Measurements from ENCODE around the gene PLEKHJ1.

PLEKHJ1 gene

GRCh38 chr19:2234996-2235380, 1.1 kb downstream of the PLEKHJ1 start:
- DNase-seq (ENCODE audit: low read depth): no peak

DNA sequence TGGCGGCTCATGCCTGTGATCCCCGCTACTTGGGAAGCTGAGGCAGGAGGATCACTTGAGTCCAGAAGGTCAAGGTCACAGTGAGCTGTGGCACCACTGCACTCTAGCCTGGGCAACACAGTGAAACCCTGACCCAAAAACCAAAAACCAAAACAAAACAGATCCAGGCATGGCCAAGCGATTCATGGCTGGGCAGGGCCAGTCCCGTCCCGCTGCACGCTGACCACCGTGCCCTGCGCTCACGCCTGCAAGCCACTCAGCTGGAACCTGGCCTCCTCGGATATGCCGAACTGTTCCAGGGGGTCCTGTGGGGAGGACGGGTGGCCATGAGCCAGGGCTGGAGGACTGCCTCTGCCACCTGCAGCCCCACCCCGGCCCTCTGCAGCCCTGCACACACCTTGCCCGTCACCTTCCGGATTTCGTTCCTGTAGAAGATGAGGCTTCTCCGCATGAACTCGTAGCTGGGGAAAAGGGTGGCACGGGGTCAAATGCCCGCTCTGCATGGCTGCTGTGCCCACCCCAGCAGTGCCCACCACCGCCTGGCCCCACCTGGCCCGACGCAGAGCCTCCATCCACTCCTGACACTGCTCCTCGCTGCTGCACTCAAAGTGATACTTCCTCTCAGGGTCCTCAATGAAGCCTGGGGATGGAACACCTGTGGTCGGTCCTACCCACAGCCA, 2.4 kb downstream of the PLEKHJ1 start:
- DNase-seq (ENCODE audit: low read depth): no peak

GRCh38 chr19:2232286-2233151, 3.6 kb downstream of the PLEKHJ1 start:
- no peak for DNase-seq (ENCODE audit: low read depth)

- DNase-seq (ENCODE audit: low read depth): no peak
Observed at GRCh38 chr19:2231621-2232221, 4.4 kb downstream of the PLEKHJ1 start.

GRCh38 chr19:2230807-2231533, 5.2 kb downstream of the PLEKHJ1 start:
- no peak for DNase-seq (ENCODE audit: low read depth)

DNA sequence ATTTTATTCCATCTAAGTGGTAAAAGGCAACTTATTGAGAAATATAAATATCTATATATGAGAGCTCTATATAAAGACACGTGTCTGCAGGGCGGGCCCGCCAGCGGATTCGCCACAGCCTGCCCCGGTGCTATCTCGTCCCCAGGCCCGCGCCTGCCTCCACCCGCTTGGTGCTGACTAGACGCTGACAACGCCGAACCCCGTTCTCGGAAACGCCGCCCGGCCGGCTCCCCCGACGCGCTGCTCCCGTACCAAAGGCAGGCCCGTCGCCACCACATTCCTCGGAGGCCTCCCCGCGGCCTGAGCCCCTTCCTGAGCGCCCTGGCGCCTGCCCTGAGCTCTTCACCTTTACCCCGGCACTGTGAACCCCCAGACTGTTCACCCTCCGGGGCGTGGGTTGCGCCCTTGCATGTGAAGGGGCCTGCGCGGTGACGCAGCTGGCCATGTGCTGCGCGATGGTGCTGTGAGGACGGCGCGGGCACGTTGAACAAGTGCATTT, 6.0 kb downstream of the PLEKHJ1 start:
- DNase-seq (ENCODE audit: low read depth): no peak

GRCh38 chr19:2229103-2230032, 6.8 kb downstream of the PLEKHJ1 start:
- no peak for DNase-seq (ENCODE audit: low read depth)

- DNase-seq (ENCODE audit: low read depth): no peak
Observed at GRCh38 chr19:2228157-2229030, 7.7 kb downstream of the PLEKHJ1 start.

DNA sequence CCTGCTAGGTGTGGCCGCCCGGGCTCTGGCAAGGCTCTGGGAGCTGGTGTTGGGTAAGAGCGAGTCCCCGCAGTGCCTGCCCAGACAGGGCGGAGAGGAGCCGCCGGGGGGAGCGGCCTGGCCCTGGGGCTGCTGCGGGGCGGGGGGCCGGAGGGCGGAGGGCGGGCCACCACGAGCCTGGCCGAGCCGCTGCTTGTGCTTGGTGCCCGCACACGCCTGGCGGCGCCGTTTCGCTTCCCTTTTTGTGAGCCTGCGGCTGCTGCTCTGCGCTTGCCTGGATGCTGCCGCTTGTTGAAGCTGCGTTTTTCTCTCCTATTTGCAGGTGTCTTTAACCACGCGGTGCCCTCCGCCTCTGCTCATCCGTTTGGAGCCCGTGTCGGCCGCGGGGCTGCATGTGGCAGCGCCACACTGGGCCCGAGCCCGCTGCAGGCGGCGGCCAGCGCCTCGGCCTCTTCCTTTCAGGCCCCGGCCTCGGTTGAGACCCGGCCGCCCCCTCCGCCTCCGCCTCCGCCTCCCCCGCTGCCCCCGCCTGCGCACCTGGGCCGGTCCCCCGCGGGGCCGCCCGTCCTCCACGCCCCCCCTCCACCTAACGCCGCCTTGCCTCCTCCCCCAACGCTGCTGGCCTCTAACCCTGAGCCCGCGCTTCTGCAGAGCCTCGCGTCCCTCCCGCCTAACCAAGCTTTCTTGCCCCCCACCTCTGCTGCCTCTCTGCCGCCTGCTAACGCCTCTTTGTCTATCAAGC, 8.5 kb downstream of the PLEKHJ1 start:
- no peak for DNase-seq (ENCODE audit: low read depth)

DNA sequence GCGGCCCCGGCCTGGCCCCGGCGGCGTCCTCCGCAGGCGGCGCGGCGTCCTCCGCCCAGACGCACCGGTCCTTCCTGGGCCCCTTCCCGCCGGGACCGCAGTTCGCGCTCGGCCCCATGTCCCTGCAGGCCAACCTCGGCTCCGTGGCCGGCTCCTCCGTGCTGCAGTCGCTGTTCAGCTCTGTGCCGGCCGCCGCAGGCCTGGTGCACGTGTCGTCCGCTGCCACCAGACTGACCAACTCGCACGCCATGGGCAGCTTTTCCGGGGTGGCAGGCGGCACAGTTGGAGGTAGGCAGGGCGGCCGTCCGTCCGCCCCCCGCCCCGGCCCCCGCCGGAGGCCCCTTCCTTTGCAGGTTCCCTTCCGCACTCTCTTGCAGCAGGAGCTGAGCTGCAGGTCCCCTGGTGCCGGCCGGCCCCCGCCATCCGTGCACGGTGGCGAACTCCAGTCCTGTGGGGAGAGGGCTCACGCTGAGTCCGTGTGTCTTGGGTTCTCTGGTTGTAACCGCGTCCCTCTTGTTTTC, 9.2 kb downstream of the PLEKHJ1 start:
- no peak for DNase-seq (ENCODE audit: low read depth)

GRCh38 chr19:2226051-2226839, 9.9 kb downstream of the PLEKHJ1 start:
- DNase-seq (ENCODE audit: low read depth): no peak

GRCh38 chr19:2225415-2226050, 10.6 kb downstream of the PLEKHJ1 start:
- no peak for DNase-seq (ENCODE audit: low read depth)

DNA sequence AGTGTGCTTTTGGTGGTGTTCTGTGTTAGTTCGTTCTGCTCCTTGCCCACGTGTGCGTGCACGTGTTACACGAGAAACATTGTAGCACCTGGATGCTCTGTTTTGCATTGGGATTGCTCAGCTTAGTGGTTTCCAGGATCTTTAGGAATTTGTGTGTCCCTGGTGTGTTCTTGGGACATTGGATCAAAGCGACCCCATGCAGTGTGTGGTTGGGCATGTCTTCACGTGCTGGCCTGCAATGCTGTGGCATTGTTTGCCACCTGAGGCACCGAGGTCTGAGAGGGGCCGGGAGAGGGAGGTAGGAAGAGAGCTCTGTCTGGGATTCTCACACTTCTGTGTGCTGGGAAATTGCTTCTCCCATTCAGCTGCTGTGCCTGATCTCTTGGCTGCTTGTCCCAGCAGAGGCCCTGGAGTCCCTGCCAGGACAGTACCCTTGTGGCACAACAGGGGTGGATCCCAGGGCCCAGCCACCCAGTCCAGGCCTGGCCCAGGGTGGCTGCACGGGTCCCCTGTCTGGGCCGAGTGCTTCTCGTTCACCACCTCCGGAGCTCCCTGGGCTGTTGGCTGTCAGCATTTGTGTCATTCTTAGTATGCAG, 11.3 kb downstream of the PLEKHJ1 start:
- DNase-seq (ENCODE audit: low read depth): no peak

- DNase-seq (ENCODE audit: low read depth): no peak
Observed at GRCh38 chr19:2223959-2224358, 12.2 kb downstream of the PLEKHJ1 start.

DNA sequence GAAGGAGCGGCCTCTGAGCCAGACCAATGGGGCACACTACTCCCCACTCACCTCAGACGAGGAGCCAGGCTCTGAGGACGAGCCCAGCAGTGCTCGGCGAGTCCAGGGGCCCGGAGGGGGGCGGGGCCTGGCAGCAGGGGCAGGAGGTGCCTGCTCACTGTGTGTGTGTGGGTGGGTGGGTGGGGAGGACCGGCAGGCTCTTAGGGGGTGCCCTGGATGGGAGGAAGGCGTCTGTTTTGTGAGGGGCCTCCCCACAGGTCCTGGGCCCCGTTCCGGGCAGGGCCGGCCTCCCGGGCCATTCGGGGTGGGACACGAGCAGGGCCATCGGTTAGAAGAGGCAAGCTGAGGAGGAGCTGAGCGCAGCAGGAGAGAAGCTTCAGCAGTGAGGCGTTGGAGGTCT, 12.7 kb downstream of the PLEKHJ1 start:
- no peak for DNase-seq (ENCODE audit: low read depth)

GRCh38 chr19:2221918-2222317, 14.2 kb downstream of the PLEKHJ1 start:
- DNase-seq (ENCODE audit: low read depth): no peak

DNA sequence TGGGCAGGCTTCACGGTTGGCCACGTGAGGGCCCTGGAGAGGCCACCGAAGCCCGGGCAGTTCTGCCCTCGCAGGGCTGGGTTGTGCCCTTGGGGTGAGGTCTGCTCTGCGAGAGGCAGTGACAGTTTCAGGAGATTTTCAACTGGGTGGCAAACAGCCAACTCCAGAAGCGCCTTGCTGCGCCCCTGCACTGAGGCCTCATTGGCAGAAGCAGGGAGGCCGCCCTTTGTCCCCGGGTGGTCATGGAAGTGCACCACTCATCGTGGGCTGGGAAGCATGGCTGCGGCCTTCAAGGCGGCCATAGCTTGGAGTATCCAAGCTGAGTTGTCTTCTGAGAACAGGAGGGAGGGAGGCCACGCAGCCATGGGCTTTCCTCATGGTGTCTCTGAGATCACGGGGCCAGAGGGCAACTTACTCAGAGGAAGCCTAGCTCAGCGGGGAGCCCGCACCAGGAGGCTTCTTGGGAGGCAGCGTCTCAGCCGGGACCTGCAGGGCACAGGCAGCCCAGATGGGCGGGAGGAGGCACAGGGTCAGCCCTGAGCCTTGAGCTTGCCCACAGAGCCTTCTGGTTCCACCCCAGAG, 14.8 kb downstream of the PLEKHJ1 start:
- no peak for DNase-seq (ENCODE audit: low read depth)

All from non-pigmented ciliary epithelial cell (primary cell).